H9 (cell line): Measurements from ENCODE around the gene TIGD2. TPM values are rescaled to one million over a fixed set of nuclear protein-coding genes. Genes with fewer than 3 reads are reported as not detected.

Source experiments
- DNase-seq: peaks from one replicate; pipeline ENCODE4 v3.0.0-alpha.2; 2017
- H2AFZ ChIP-seq: one replicate; pipeline ENCODE4 v1.6.1; 2013; ENCODE audit warnings: mild to moderate bottlenecking, low read length, control low read depth, moderate library complexity
- H2AK5ac ChIP-seq: 2 replicates; pipeline ENCODE4 v1.6.1; 2013; ENCODE audit warnings: low read length, control low read depth, mixed read lengths; ENCODE audit not compliant: insufficient read length
- H2BK120ac ChIP-seq: one replicate; pipeline ENCODE4 v1.6.1; 2013; ENCODE audit warnings: low read depth, mild to moderate bottlenecking, low read length, control low read depth, inconsistent platforms; ENCODE audit not compliant: poor library complexity, severe bottlenecking
- H2BK12ac ChIP-seq: 2 replicates; pipeline ENCODE4 v1.6.1; 2013; ENCODE audit warnings: low read length, control low read depth, mixed read lengths, low read depth; ENCODE audit not compliant: insufficient read length
- H2BK15ac ChIP-seq: 2 replicates; pipeline ENCODE4 v1.6.1; 2013; ENCODE audit warnings: low read depth, low read length, control low read depth
- H2BK20ac ChIP-seq: one replicate; pipeline ENCODE4 v1.6.1; 2013; ENCODE audit warnings: low read depth, mild to moderate bottlenecking, low read length, control low read depth, inconsistent platforms; ENCODE audit not compliant: poor library complexity, severe bottlenecking
- H2BK5ac ChIP-seq: 2 replicates; pipeline ENCODE4 v1.6.1; 2013; ENCODE audit warnings: low read length, control low read depth, mixed read lengths; ENCODE audit not compliant: insufficient read length
- H3K14ac ChIP-seq: 2 replicates; pipeline ENCODE4 v1.6.1; 2013; ENCODE audit warnings: low read length, control low read depth; ENCODE audit not compliant: insufficient read depth
- H3K18ac ChIP-seq: 2 replicates; pipeline ENCODE4 v1.6.1; 2013; ENCODE audit warnings: low read depth, mild to moderate bottlenecking, mixed read lengths, low read length, control low read depth; ENCODE audit not compliant: insufficient read length
- H3K23ac ChIP-seq: 2 replicates; pipeline ENCODE4 v1.6.1; 2013; ENCODE audit warnings: low read length, control low read depth, mixed read lengths, low read depth; ENCODE audit not compliant: insufficient read length
- H3K23me2 ChIP-seq: 2 replicates; pipeline ENCODE4 v1.6.1; 2013; ENCODE audit warnings: low read depth, mild to moderate bottlenecking, mixed read lengths, low read length, control low read depth; ENCODE audit not compliant: insufficient read length, poor library complexity, severe bottlenecking
- H3K27ac ChIP-seq: 2 replicates; pipeline ENCODE4 v1.5.1; 2013; ENCODE audit warnings: low read length, control low read depth, mixed read lengths, low read depth; ENCODE audit not compliant: insufficient read length
- H3K27me3 ChIP-seq: 2 replicates; pipeline ENCODE4 v1.6.1; 2013; ENCODE audit warnings: low read length, control low read depth, inconsistent platforms; ENCODE audit not compliant: insufficient read depth
- H3K4ac ChIP-seq: 2 replicates; pipeline ENCODE4 v1.6.1; 2013; ENCODE audit warnings: low read depth, mild to moderate bottlenecking, control low read depth, inconsistent platforms, low read length, moderate library complexity
- H3K4me1 ChIP-seq: 2 replicates; pipeline ENCODE4 v1.6.1; 2013; ENCODE audit warnings: low read length, control low read depth, inconsistent platforms; ENCODE audit not compliant: insufficient read depth
- H3K4me2 ChIP-seq: 2 replicates; pipeline ENCODE4 v1.6.1; 2013; ENCODE audit warnings: low read length, control low read depth, mixed read lengths; ENCODE audit not compliant: insufficient read length, insufficient read depth
- H3K56ac ChIP-seq: 2 replicates; pipeline ENCODE4 v1.6.1; 2013; ENCODE audit warnings: low read depth, mild to moderate bottlenecking, mixed read lengths, low read length, control low read depth; ENCODE audit not compliant: insufficient read length
- H3K79me1 ChIP-seq: 2 replicates; pipeline ENCODE4 v1.6.1; 2013; ENCODE audit warnings: low read depth, mild to moderate bottlenecking, moderate library complexity, low read length, control low read depth, inconsistent platforms; ENCODE audit not compliant: insufficient read depth, poor library complexity, severe bottlenecking
- H3K79me2 ChIP-seq: 2 replicates; pipeline ENCODE4 v1.6.1; 2013; ENCODE audit warnings: low read length, control low read depth, inconsistent platforms; ENCODE audit not compliant: insufficient read depth
- H3K9ac ChIP-seq: 2 replicates; pipeline ENCODE4 v1.6.1; 2013; ENCODE audit warnings: low read length, control low read depth, mixed read lengths; ENCODE audit not compliant: insufficient read length; ENCODE audit errors: extremely low read depth
- H3K9me3 ChIP-seq: one replicate; pipeline ENCODE4 v1.6.1; 2013; ENCODE audit warnings: low read depth, low read length, inconsistent platforms; ENCODE audit not compliant: control insufficient read depth
- H3T11ph ChIP-seq: one replicate; pipeline ENCODE4 v1.6.1; 2013; ENCODE audit warnings: mild to moderate bottlenecking, low read length, control low read depth, inconsistent platforms
- H4K20me1 ChIP-seq: one replicate; pipeline ENCODE4 v1.6.1; 2013; ENCODE audit not compliant: control insufficient read depth, insufficient read length, insufficient read depth
- H4K5ac ChIP-seq: 2 replicates; pipeline ENCODE4 v1.6.1; 2013; ENCODE audit warnings: low read depth, mild to moderate bottlenecking, mixed read lengths, low read length, control low read depth; ENCODE audit not compliant: insufficient read length
- H4K8ac ChIP-seq: replicated peaks from 2 replicates; pipeline ENCODE4 v1.6.1; 2013; ENCODE audit warnings: low read length, control low read depth, mixed read lengths, low read depth; ENCODE audit not compliant: insufficient read length
- H4K91ac ChIP-seq: 2 replicates; pipeline ENCODE4 v1.6.1; 2013; ENCODE audit warnings: low read depth, mild to moderate bottlenecking, moderate library complexity, mixed read lengths, low read length, control low read depth; ENCODE audit not compliant: insufficient read length
- H3K27ac Mint-ChIP-seq, 3 experiments: 2 replicates in 2 of 3; 3 replicates in 1 of 3; pipeline ENCODE4 v1.8.0; 2020 to 2021; ENCODE audit warnings: mixed read lengths in 3 of 3, mild to moderate bottlenecking in 1 of 3, moderate library complexity in 1 of 3
- H3K27me3 Mint-ChIP-seq: 2 replicates; pipeline ENCODE4 v1.8.0; 2021; ENCODE audit warnings: low read depth, mild to moderate bottlenecking, moderate library complexity, mixed read lengths
- H3K36me3 Mint-ChIP-seq, 3 experiments: 2 replicates in 2 of 3; 3 replicates in 1 of 3; pipeline ENCODE4 v1.8.0; 2020 to 2021; ENCODE audit warnings: low read depth in 3 of 3, mixed read lengths in 3 of 3; ENCODE audit not compliant: insufficient read depth in 1 of 3
- H3K4me1 Mint-ChIP-seq, 2 experiments: 2 replicates each; pipeline ENCODE4 v1.8.0; 2020; ENCODE audit warnings: mixed read lengths in 2 of 2
- H3K4me3 Mint-ChIP-seq, 2 experiments: 2 replicates in 1 of 2; 3 replicates in 1 of 2; pipeline ENCODE4 v1.8.0; 2020 to 2021; ENCODE audit warnings: mild to moderate bottlenecking in 2 of 2, mixed read lengths in 2 of 2, moderate library complexity in 1 of 2
- H3K9me3 Mint-ChIP-seq, 2 experiments: 2 replicates in 1 of 2; 3 replicates in 1 of 2; pipeline ENCODE4 v1.8.0; 2020; ENCODE audit warnings: mild to moderate bottlenecking in 2 of 2, mixed read lengths in 2 of 2, moderate library complexity in 1 of 2
- WGBS: extraction: QIAGEN DNeasy Blood & Tissue Kit; methylation state at CpG from one replicate; pipeline ENCODE4 v1.1.7; 2013; ENCODE audit warnings: missing lambda C conversion rate, low lambda C conversion rate, mixed read lengths; ENCODE audit not compliant: insufficient read length; ENCODE audit errors: extremely low coverage; 5-methylcytosine and 5-hydroxymethylcytosine counted together
- total RNA-seq: library from RNA; stranded (reverse); gene quantifications from 2 replicates; pipeline ENCODE4 v1.2.1, GENCODE V29; 2021
- TF ChIP-seq, protein P1 (sequence below): fragments of 200-600 bp; sonication (generic); conservative IDR thresholded peaks from 3 replicates; pipeline ENCODE4 v1.8.0; 2021; ENCODE audit warnings: antibody characterized with exemption, mild to moderate bottlenecking

TIGD2 gene
- total RNA-seq, 1 experiment from 2014 or later: 10.4 TPM

DNA sequence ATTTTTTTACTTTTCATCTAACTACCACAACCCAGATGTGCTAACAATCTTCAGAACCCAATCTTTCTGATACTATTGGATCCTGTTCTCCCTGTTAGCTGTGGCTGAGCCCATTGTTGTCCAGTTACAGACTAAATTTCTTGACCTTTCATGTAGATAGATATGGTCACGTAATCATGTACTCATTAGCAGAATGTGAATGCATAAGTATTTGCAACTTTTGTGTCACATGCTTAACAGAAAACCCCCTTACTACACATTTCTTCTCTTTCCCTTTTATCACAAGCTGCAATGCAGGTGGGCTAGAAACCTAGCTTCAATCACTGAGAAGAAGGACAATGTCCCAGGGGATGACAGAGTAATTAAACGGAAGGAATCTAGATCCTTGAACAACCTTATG lies 41.3 kb upstream of the TIGD2 start:
- H2BK15ac ChIP-seq: no peak overlapping the region

More for the DNA sequence above, 41.3 kb upstream of the TIGD2 start:
- no peaks in the 10 kb centered on the region for H3K27me3 ChIP-seq
- no peak for DNase-seq
- TF ChIP-seq, protein P1, sequence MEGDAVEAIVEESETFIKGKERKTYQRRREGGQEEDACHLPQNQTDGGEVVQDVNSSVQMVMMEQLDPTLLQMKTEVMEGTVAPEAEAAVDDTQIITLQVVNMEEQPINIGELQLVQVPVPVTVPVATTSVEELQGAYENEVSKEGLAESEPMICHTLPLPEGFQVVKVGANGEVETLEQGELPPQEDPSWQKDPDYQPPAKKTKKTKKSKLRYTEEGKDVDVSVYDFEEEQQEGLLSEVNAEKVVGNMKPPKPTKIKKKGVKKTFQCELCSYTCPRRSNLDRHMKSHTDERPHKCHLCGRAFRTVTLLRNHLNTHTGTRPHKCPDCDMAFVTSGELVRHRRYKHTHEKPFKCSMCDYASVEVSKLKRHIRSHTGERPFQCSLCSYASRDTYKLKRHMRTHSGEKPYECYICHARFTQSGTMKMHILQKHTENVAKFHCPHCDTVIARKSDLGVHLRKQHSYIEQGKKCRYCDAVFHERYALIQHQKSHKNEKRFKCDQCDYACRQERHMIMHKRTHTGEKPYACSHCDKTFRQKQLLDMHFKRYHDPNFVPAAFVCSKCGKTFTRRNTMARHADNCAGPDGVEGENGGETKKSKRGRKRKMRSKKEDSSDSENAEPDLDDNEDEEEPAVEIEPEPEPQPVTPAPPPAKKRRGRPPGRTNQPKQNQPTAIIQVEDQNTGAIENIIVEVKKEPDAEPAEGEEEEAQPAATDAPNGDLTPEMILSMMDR: no peak
- no peak overlapping the region for H4K8ac ChIP-seq
- H3T11ph ChIP-seq: no peak overlapping the region
- Mint-ChIP-seq H3K27me3 (peaks cover 2% of the 10 kb centered on the region; the same call in 1 of the 2 replicates), H3K36me3 (peaks cover 2 to 4% (median 3%) of the 10 kb centered on the region in 3 experiments; a peak in 5 of 7 replicates), H3K9me3 (peaks cover under 1 to 10% of the 10 kb centered on the region in 2 experiments; a peak in 4 of 5 replicates), H3K4me3 (no peak overlapping the region), H3K4me1 (no peaks in the 10 kb centered on the region), H3K27ac (no peak overlapping the region)
- no peaks in the 10 kb centered on the region for H3K23me2 ChIP-seq
- no peak overlapping the region for H3K14ac ChIP-seq
- H2AFZ ChIP-seq: no peak overlapping the region
- no peak overlapping the region for H3K9ac ChIP-seq
- H3K79me1 ChIP-seq: no peaks in the 10 kb centered on the region
- no peak overlapping the region for H3K23ac ChIP-seq
- no peak overlapping the region for H4K5ac ChIP-seq
- no peak overlapping the region for H3K56ac ChIP-seq
- H3K4me1 ChIP-seq: no peaks in the 10 kb centered on the region
- no peaks in the 10 kb centered on the region for H4K20me1 ChIP-seq
- H2BK12ac ChIP-seq: no peak overlapping the region
- no peak overlapping the region for H2BK5ac ChIP-seq
- H2BK120ac ChIP-seq: no peak overlapping the region
- no peak overlapping the region for H2AK5ac ChIP-seq
- no CpG with 5 or more reads among the region's 2 CpGs for WGBS
- H3K79me2 ChIP-seq: no peaks in the 10 kb centered on the region
- H3K27ac ChIP-seq: no peak overlapping the region
- no peak overlapping the region for H4K91ac ChIP-seq
- no peak overlapping the region for H2BK20ac ChIP-seq
- H3K9me3 ChIP-seq: no peaks in the 10 kb centered on the region
- H3K18ac ChIP-seq: no peak overlapping the region
- H3K4ac ChIP-seq: no peak overlapping the region
- no peak overlapping the region for H3K4me2 ChIP-seq
